ENCODE measurements around the gene MGAT5B. TPM values are rescaled to one million over a fixed set of nuclear protein-coding genes. Genes with fewer than 3 reads are reported as not detected.

Gene MGAT5B
- total RNA-seq, 1 donor from 2014 or later, result 1.8 TPM

DNA sequence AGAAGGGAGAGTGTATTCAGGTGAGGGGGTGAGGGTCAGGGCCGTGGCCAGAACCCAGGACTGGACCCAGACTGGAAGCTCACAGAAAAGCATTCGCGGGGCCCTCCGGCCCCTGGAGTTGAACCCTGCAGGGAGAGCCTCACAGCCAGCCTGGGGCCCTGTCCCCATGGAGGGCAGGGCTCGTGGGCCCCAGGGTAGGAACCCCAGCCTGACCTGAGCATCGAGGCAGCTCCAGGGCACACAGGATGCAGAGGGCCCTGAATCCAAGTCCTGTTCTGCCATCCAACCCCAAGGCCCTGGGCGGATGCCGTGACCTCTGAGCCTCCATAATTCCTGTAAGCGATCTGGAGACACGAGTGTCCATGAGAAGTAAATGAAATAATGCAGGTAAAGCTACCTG is 79.1 kb downstream of the MGAT5B start:
- no peak overlapping the region for H3K4me2 ChIP-seq
- H3K4me1 ChIP-seq, result peaks cover 15% of the 10 kb centered on the region
- TF ChIP-seq EZH2phosphoT487 (IDR thresholded peaks at IDR 0.05), result no peak
- no peak overlapping the region for H3K27ac ChIP-seq
- Mint-ChIP-seq H3K36me3 (no peaks in the 10 kb centered on the region), H3K27me3 (ENCODE audit: insufficient read depth, low read depth) (no peaks in the 10 kb centered on the region), H3K4me3 (no peak overlapping the region), H3K27ac (no peak overlapping the region), H3K4me1 (peaks cover 7% of the 10 kb centered on the region), H3K9me3 (no peaks in the 10 kb centered on the region)
- H3K4me3 ChIP-seq, result no peak overlapping the region
- no peaks in the 10 kb centered on the region for H3K9me3 ChIP-seq (ENCODE audit: low read depth)
- H4K20me1 ChIP-seq (ENCODE audit: low read depth), result no peaks in the 10 kb centered on the region
- no peaks in the 10 kb centered on the region for H3K27me3 ChIP-seq
- H3F3A ChIP-seq (ENCODE audit: low read depth), result peaks cover 4% of the 10 kb centered on the region
- no peaks in the 10 kb centered on the region for H3K36me3 ChIP-seq
- H2AFZ ChIP-seq (replicated peaks), result no peak overlapping the region
- no peak for DNase-seq (ENCODE audit: low spot score)
- no peaks in the 10 kb centered on the region for H3K79me2 ChIP-seq (ENCODE audit: low read depth)
- no peak overlapping the region for H3K9ac ChIP-seq

DNA sequence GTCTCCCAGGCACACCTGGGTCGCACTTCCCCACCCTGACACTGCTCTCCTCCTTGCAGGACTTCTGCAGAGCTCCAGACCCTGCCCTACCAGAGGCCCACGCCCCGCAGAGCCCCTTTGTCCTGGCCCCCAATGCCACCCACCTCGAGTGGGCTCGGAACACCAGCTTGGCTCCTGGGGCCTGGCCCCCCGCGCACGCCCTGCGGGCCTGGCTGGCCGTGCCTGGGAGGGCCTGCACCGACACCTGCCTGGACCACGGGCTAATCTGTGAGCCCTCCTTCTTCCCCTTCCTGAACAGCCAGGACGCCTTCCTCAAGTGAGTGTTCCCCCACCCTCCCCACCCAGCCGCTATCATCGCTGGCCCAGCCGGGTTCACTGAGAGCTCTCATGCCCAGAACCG is 79.6 kb downstream of the MGAT5B start:
- DNase-seq (ENCODE audit: low spot score), result no peak
- Histone ChIP-seq H3K27ac (no peak overlapping the region), H3K4me3 (no peak overlapping the region), H2AFZ (replicated peaks) (no peak overlapping the region), H3K4me1 (peaks cover 13% of the 10 kb centered on the region), H3K27me3 (no peaks in the 10 kb centered on the region), H4K20me1 (ENCODE audit: low read depth) (no peaks in the 10 kb centered on the region), H3K79me2 (ENCODE audit: low read depth) (no peaks in the 10 kb centered on the region), H3K9ac (no peak overlapping the region), H3K9me3 (ENCODE audit: low read depth) (no peaks in the 10 kb centered on the region), H3K36me3 (no peaks in the 10 kb centered on the region), H3K4me2 (no peak overlapping the region), H3F3A (ENCODE audit: low read depth) (peaks cover 4% of the 10 kb centered on the region)
- Mint-ChIP-seq H3K4me1 (peaks cover 8% of the 10 kb centered on the region), H3K27ac (no peak overlapping the region), H3K4me3 (no peak overlapping the region), H3K27me3 (ENCODE audit: insufficient read depth, low read depth) (no peaks in the 10 kb centered on the region), H3K36me3 (no peaks in the 10 kb centered on the region), H3K9me3 (no peaks in the 10 kb centered on the region)
- no peak for TF ChIP-seq EZH2 (IDR thresholded peaks at IDR 0.05)
- no peak for TF ChIP-seq CTCF (IDR thresholded peaks at IDR 0.05)
- no peak for TF ChIP-seq EZH2phosphoT487 (IDR thresholded peaks at IDR 0.05)

- TF ChIP-seq EZH2phosphoT487 (IDR thresholded peaks at IDR 0.05) (no peak), EZH2 (IDR thresholded peaks at IDR 0.05) (no peak), CTCF (IDR thresholded peaks at IDR 0.05) (no peak)
Measured at GRCh38 chr17:76948301-76948700, 80.1 kb downstream of the MGAT5B start.

GRCh38 chr17:76948726-76949342 is 80.6 kb downstream of the MGAT5B start:
- Mint-ChIP-seq H3K9me3 (no peaks in the 10 kb centered on the region), H3K36me3 (no peaks in the 10 kb centered on the region), H3K27me3 (ENCODE audit: insufficient read depth, low read depth) (no peaks in the 10 kb centered on the region), H3K4me1 (peaks cover 10% of the 10 kb centered on the region), H3K27ac (no peak overlapping the region), H3K4me3 (no peak overlapping the region)
- Histone ChIP-seq H3K36me3 (no peaks in the 10 kb centered on the region), H3K4me1 (peaks cover 11% of the 10 kb centered on the region), H3K9me3 (ENCODE audit: low read depth) (no peaks in the 10 kb centered on the region), H3F3A (ENCODE audit: low read depth) (peaks cover 4% of the 10 kb centered on the region), H3K9ac (no peak overlapping the region), H3K27me3 (no peaks in the 10 kb centered on the region), H3K27ac (no peak overlapping the region), H3K4me3 (no peak overlapping the region), H3K79me2 (ENCODE audit: low read depth) (no peaks in the 10 kb centered on the region), H3K4me2 (no peak overlapping the region), H2AFZ (replicated peaks) (no peak overlapping the region), H4K20me1 (ENCODE audit: low read depth) (no peaks in the 10 kb centered on the region)
- TF ChIP-seq EZH2phosphoT487 (IDR thresholded peaks at IDR 0.05) (no peak), CTCF (IDR thresholded peaks at IDR 0.05) (no peak), EZH2 (IDR thresholded peaks at IDR 0.05) (no peak)
- no peak for DNase-seq (ENCODE audit: low spot score)

More at GRCh38 chr17:76948301-76948700, 80.1 kb downstream of the MGAT5B start:
- H3K27me3 ChIP-seq, result no peaks in the 10 kb centered on the region
- H3K9ac ChIP-seq, result no peak overlapping the region
- H3K27ac Mint-ChIP-seq, result no peak overlapping the region
- H2AFZ ChIP-seq (replicated peaks), result no peak overlapping the region
- H3K4me1 ChIP-seq, result peaks cover 11% of the 10 kb centered on the region
- H3K36me3 Mint-ChIP-seq, result no peaks in the 10 kb centered on the region
- no peaks in the 10 kb centered on the region for H3K27me3 Mint-ChIP-seq (ENCODE audit: insufficient read depth, low read depth)
- no peaks in the 10 kb centered on the region for H3K9me3 ChIP-seq (ENCODE audit: low read depth)
- peaks cover 6% of the 10 kb centered on the region for H3K4me1 Mint-ChIP-seq
- H3F3A ChIP-seq (ENCODE audit: low read depth), result peaks cover 4% of the 10 kb centered on the region
- H3K36me3 ChIP-seq, result no peaks in the 10 kb centered on the region
- H3K4me3 Mint-ChIP-seq, result no peak overlapping the region
- no peaks in the 10 kb centered on the region for H3K9me3 Mint-ChIP-seq
- DNase-seq (ENCODE audit: low spot score), result no peak
- H4K20me1 ChIP-seq (ENCODE audit: low read depth), result no peaks in the 10 kb centered on the region
- H3K4me3 ChIP-seq, result no peak overlapping the region
- H3K4me2 ChIP-seq, result no peak overlapping the region
- no peaks in the 10 kb centered on the region for H3K79me2 ChIP-seq (ENCODE audit: low read depth)
- H3K27ac ChIP-seq, result no peak overlapping the region
